GM12872 (cell line): ENCODE data around the gene MYO15B.

Source experiments
- CTCF ChIP-seq: IDR thresholded peaks from 3 replicates; pipeline ENCODE4 v1.5.1; 2011; ENCODE audit warnings: low read depth, mild to moderate bottlenecking, low read length, moderate library complexity; ENCODE audit not compliant: insufficient read depth

Gene MYO15B

GRCh38 chr17:75547091-75547490 is 40.5 kb upstream of the MYO15B start:
- no peak for TF ChIP-seq CTCF

- no peak for TF ChIP-seq CTCF
Observed at GRCh38 chr17:75548813-75549212, 38.8 kb upstream of the MYO15B start.

GRCh38 chr17:75549246-75550138 is 38.1 kb upstream of the MYO15B start:
- no peak for TF ChIP-seq CTCF

GRCh38 chr17:75550139-75550465 is 37.5 kb upstream of the MYO15B start:
- no peak for TF ChIP-seq CTCF

GRCh38 chr17:75551266-75551665 is 36.3 kb upstream of the MYO15B start:
- no peak for TF ChIP-seq CTCF

GRCh38 chr17:75552425-75553294 is 34.9 kb upstream of the MYO15B start:
- TF ChIP-seq CTCF = no peak

GRCh38 chr17:75553295-75554110 is 34.1 kb upstream of the MYO15B start:
- no peak for TF ChIP-seq CTCF
